ENCODE measurements around the gene MTFP1.
A peak's percentile ranks its signal among the peaks of the same experiment; 100 is the strongest.

The MTFP1 gene

GRCh38 chr22:30434843-30435242, 9.3 kb downstream of the MTFP1 start:
- no peak for DNase-seq (ENCODE audit: low read depth)
- peak overlapping the region; percentile 50 for H3K4me3 ChIP-seq (ENCODE audit: low read depth, low read length)
- TF ChIP-seq CTCF (IDR thresholded peaks at IDR 0.05; ENCODE audit: low read depth, low read length, missing control alignments), result no peak

GRCh38 chr22:30435674-30436126, 10.1 kb downstream of the MTFP1 start:
- no peak for TF ChIP-seq CTCF (IDR thresholded peaks at IDR 0.05; ENCODE audit: low read depth, low read length, missing control alignments)
- DNase-seq (ENCODE audit: low read depth), result no peak
- peak overlapping the region; percentile 50 for H3K4me3 ChIP-seq (ENCODE audit: low read depth, low read length)

GRCh38 chr22:30436196-30436595, 10.6 kb downstream of the MTFP1 start:
- no peak for TF ChIP-seq CTCF (IDR thresholded peaks at IDR 0.05; ENCODE audit: low read depth, low read length, missing control alignments)
- peak overlapping the region; percentile 50 for H3K4me3 ChIP-seq (ENCODE audit: low read depth, low read length)
- DNase-seq (ENCODE audit: low read depth), result no peak

GRCh38 chr22:30438559-30438958, 13.0 kb downstream of the MTFP1 start:
- DNase-seq (ENCODE audit: low read depth), result no peak
- H3K4me3 ChIP-seq (ENCODE audit: low read depth, low read length), result no peak overlapping the region
- TF ChIP-seq CTCF (IDR thresholded peaks at IDR 0.05; ENCODE audit: low read depth, low read length, missing control alignments), result no peak

GRCh38 chr22:30439226-30439625, 13.7 kb downstream of the MTFP1 start:
- no peak for TF ChIP-seq CTCF (IDR thresholded peaks at IDR 0.05; ENCODE audit: low read depth, low read length, missing control alignments)
- no peak for DNase-seq (ENCODE audit: low read depth)
- no peak overlapping the region for H3K4me3 ChIP-seq (ENCODE audit: low read depth, low read length)

GRCh38 chr22:30439836-30440235, 14.3 kb downstream of the MTFP1 start:
- no peak overlapping the region for H3K4me3 ChIP-seq (ENCODE audit: low read depth, low read length)
- no peak for DNase-seq (ENCODE audit: low read depth)
- no peak for TF ChIP-seq CTCF (IDR thresholded peaks at IDR 0.05; ENCODE audit: low read depth, low read length, missing control alignments)

GRCh38 chr22:30441088-30441487, 15.5 kb downstream of the MTFP1 start:
- no peak for TF ChIP-seq CTCF (IDR thresholded peaks at IDR 0.05; ENCODE audit: low read depth, low read length, missing control alignments)
- no peak overlapping the region for H3K4me3 ChIP-seq (ENCODE audit: low read depth, low read length)
- DNase-seq (ENCODE audit: low read depth), result no peak

Data from GM12864 (cell line).